Aorta (tissue), 5 donors: ENCODE measurements around the gene TMPRSS2. TPM values are rescaled to one million over a fixed set of nuclear protein-coding genes. Genes with fewer than 3 reads are reported as not detected.

Experiments used
- ATAC-seq: fragments of 200-7000 bp; cut with Tn5 transposase; one replicate; pipeline ENCODE4 v1.9.1; 2022; ENCODE audit warnings: moderate library complexity; ENCODE audit not compliant: low FRiP score
- DNase-seq, 2 donors: peaks; one replicate each; pipeline ENCODE4 v3.0.0-alpha.2; 2020
- H3K27ac ChIP-seq, 2 donors: one replicate each; pipeline ENCODE4 v1.5.1; 2013; ENCODE audit warnings: low read length in 2 of 2, mild to moderate bottlenecking in 2 of 2, moderate library complexity in 2 of 2, control low read depth in 1 of 2, inconsistent platforms in 1 of 2, low read depth in 1 of 2
- H3K27me3 ChIP-seq, 2 donors: one replicate each; pipeline ENCODE4 v1.6.1; 2013; ENCODE audit warnings: control low read depth in 1 of 2, low read length in 1 of 2, mild to moderate bottlenecking in 1 of 2, moderate library complexity in 1 of 2; ENCODE audit not compliant: insufficient read depth in 2 of 2, control insufficient read depth in 1 of 2
- H3K36me3 ChIP-seq, 2 donors: one replicate each; pipeline ENCODE4 v1.6.1; 2013; ENCODE audit warnings: control low read depth in 1 of 2, low read length in 1 of 2, mild to moderate bottlenecking in 1 of 2; ENCODE audit not compliant: insufficient read depth in 2 of 2, control insufficient read depth in 1 of 2
- H3K4me1 ChIP-seq, 2 donors: one replicate each; pipeline ENCODE4 v1.6.1; 2013; ENCODE audit warnings: low read length in 2 of 2, control low read depth in 1 of 2, mild to moderate bottlenecking in 1 of 2, moderate library complexity in 1 of 2; ENCODE audit not compliant: insufficient read depth in 2 of 2, control insufficient read depth in 1 of 2
- H3K4me3 ChIP-seq, 2 donors: one replicate each; pipeline ENCODE4 v1.5.1; 2013; ENCODE audit warnings: low read length in 2 of 2, control low read depth in 1 of 2, mild to moderate bottlenecking in 1 of 2
- H3K9me3 ChIP-seq: one replicate; pipeline ENCODE4 v1.6.1; 2013; ENCODE audit warnings: mild to moderate bottlenecking, low read length; ENCODE audit not compliant: control insufficient read depth
- WGBS, 2 donors: extraction: QIAGEN DNeasy Blood & Tissue Kit; methylation state at CpG; one replicate each; pipeline ENCODE4 v1.1.7; 2013; 5-methylcytosine and 5-hydroxymethylcytosine counted together
- intact Hi-C, 2 donors: fragments of 100-400 bp; cut with DNase I; formaldehyde crosslinking; loops; one replicate each; pipeline versions ENCODE4 v1.14.2 to v1.15.0; 2022
- polyA plus RNA-seq, 2 donors: library from polyadenylated mRNA; stranded (reverse); fragments of 200-250 nt; gene quantifications; one replicate each; pipeline ENCODE4 v1.2.3, GENCODE V29; 2013
- total RNA-seq, 2 donors: library from RNA; stranded (reverse); fragmentation: NEBNext Ultra II Directional; extraction: Animal tissue kit (Norgen Biotek cat#: 25700); gene quantifications; one replicate each; pipeline ENCODE4 v1.2.1, GENCODE V29; 2021
- donor health status: healthy with polysubstance abuse.
- donor health status: Bipolar disorder and iron deficiency.
- donor health status: DM: no; HTN: no; CAD: no.
- donor health status: DM: no; HTN: no; CAD: no.
- donor health status: DM: yes; HTN: yes; CAD: no.

TMPRSS2 gene
- total and polyA plus RNA-seq, 4 donors = 0.10 to 10.4 TPM; not detected in 2

DNA sequence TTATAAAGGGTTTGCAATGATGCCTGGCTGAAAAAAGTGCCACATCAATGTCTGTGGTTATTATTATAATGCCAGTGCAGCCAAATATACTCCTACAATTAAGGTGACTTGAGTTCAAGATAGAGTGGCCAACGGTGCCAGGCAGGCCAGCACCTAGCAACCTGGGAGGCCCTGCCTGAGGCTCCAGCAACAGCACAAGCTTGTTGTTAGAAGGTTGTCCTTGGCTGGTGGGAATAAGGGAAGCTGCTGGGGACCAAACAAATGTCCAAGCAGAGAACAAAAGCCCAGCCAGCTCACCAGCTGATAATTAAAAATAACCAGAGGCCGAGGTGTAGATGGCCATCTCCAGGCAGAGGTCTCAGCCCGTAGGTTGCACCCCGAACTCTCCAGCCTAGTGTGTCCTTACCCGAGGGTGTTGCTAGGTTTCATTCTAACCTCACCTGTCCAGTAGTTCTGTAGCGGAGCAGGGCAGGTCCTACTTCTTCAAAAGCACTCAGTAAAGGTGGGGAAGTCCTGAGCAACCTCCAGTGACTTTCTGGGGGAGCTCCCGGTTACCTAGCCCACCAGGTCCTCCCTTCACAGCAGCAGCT, 1.9 kb downstream of the TMPRSS2 start:
- Histone ChIP-seq H3K27ac (no peak overlapping the region), H3K4me3 (no peak overlapping the region), H3K9me3 (no peaks in the 10 kb centered on the region), H3K36me3 (no peaks in the 10 kb centered on the region), H3K4me1 (no peaks in the 10 kb centered on the region), H3K27me3 (no peaks in the 10 kb centered on the region)
- intact Hi-C loops = no loop called here
- WGBS, 2 donors = 79 to 83% methylated on average over 7 of the region's 7 CpGs
- ATAC-seq (no peak), DNase-seq (no peak)

- ATAC-seq = no peak
- no peak for DNase-seq
- Histone ChIP-seq H3K4me1 (no peaks in the 10 kb centered on the region), H3K4me3 (no peak overlapping the region), H3K27me3 (no peaks in the 10 kb centered on the region), H3K9me3 (no peaks in the 10 kb centered on the region), H3K36me3 (no peaks in the 10 kb centered on the region), H3K27ac (no peak overlapping the region)
- WGBS, 2 donors = 69 to 73% methylated on average over 5 of the region's 5 CpGs
- intact Hi-C loops = no loop called here
Observed at GRCh38 chr21:41504030-41504429, 3.9 kb downstream of the TMPRSS2 start.

DNA sequence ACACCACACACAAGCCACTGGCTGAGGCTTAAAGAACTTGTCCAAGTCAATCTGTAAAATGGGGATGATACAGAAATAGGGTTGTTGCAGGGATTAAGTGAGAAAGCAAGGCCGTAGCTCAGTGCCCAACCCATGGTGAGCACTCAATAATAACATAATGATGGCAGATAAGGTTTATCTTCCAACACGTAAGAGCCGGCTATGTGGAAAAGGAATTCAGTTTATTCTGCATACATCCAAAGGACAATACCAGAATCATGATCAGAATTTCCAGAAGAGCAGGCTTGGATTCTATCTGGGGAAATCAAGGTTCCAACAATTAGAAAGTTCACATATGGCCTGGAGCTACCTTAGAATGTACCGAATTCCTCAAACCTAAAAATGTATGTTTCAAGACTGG, 4.6 kb downstream of the TMPRSS2 start:
- intact Hi-C loops = no loop called here
- no peaks in the 10 kb centered on the region for H3K4me1 ChIP-seq
- no peak for ATAC-seq
- H3K27ac ChIP-seq = no peak overlapping the region
- no peak overlapping the region for H3K4me3 ChIP-seq
- no peaks in the 10 kb centered on the region for H3K27me3 ChIP-seq
- 82 to 85% methylated on average over 4 of the region's 4 CpGs for WGBS, 2 donors
- no peak for DNase-seq
- H3K36me3 ChIP-seq = no peaks in the 10 kb centered on the region
- H3K9me3 ChIP-seq = no peaks in the 10 kb centered on the region

DNA sequence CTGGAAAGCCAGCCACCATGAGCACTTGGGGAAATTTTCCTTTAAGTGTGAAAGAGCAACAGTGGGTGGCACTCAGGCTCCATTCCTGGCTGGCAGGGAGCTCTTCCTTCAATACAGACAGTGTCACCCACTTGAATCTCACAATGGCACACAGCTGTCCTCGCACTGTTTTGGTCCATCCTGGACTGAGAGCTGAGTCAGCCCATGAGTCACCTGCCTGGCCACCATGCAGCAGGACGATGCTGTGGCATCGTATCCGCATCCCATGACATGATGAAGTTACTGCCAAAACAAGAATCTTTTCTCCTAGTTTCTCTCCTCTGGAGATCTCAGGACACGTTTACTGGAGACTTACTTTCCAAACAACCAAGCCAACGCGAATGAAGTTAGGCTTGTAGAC, 6.0 kb downstream of the TMPRSS2 start:
- no peaks in the 10 kb centered on the region for H3K27me3 ChIP-seq
- no peaks in the 10 kb centered on the region for H3K4me1 ChIP-seq
- peaks cover 2% of the 10 kb centered on the region for H3K9me3 ChIP-seq
- no peaks in the 10 kb centered on the region for H3K36me3 ChIP-seq
- WGBS, 2 donors = 77 to 79% methylated on average over 7 of the region's 7 CpGs
- DNase-seq (no peak), ATAC-seq (no peak)
- H3K27ac ChIP-seq = no peak overlapping the region
- H3K4me3 ChIP-seq = no peak overlapping the region
- intact Hi-C loops = no loop called here

- WGBS, 2 donors = 63 to 66% methylated on average over 9 of the region's 9 CpGs
Observed at GRCh38 chr21:41500931-41501381, 7.0 kb downstream of the TMPRSS2 start.

DNA sequence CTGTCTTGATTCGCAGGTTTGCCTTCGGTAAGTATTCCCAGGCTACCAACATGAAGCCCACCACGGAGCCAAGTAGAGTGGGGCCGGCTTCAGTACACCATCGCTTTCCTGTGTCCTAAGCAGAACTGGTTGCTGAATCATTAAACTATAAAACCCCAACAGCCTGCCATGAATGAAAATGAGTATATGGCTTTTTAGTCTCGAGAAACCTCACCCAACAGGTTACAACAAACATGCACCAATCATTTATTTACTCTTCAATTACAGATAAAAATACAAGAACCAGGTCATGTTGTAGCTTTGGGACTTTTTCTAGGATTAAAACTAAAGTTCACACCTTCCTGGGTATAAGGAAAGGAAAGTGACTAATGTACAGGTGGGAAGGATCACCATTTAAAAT, 7.6 kb downstream of the TMPRSS2 start:
- H3K4me1 ChIP-seq = no peaks in the 10 kb centered on the region
- peaks cover 2% of the 10 kb centered on the region for H3K9me3 ChIP-seq
- intact Hi-C loops = no loop called here
- H3K27ac ChIP-seq = no peak overlapping the region
- ATAC-seq (no peak), DNase-seq (no peak)
- H3K4me3 ChIP-seq = no peak overlapping the region
- no peaks in the 10 kb centered on the region for H3K36me3 ChIP-seq
- no peaks in the 10 kb centered on the region for H3K27me3 ChIP-seq
- WGBS, 2 donors = 86 to 88% methylated on average over 6 of the region's 6 CpGs

More at GRCh38 chr21:41500931-41501381, 7.0 kb downstream of the TMPRSS2 start:
- DNase-seq (no peak), ATAC-seq (no peak)
- Histone ChIP-seq H3K9me3 (peaks cover 2% of the 10 kb centered on the region), H3K4me1 (no peaks in the 10 kb centered on the region), H3K4me3 (no peak overlapping the region), H3K36me3 (no peaks in the 10 kb centered on the region), H3K27ac (no peak overlapping the region), H3K27me3 (no peaks in the 10 kb centered on the region)
- intact Hi-C loops = no loop called here

GRCh38 chr21:41499920-41500319, 8.0 kb downstream of the TMPRSS2 start:
- 88% methylated on average over 2 of the region's 2 CpGs for WGBS, 2 donors
- no peaks in the 10 kb centered on the region for H3K27me3 ChIP-seq
- no peaks in the 10 kb centered on the region for H3K4me1 ChIP-seq
- intact Hi-C loops = no loop called here
- H3K9me3 ChIP-seq = peaks cover 2% of the 10 kb centered on the region
- H3K27ac ChIP-seq = no peak overlapping the region
- no peaks in the 10 kb centered on the region for H3K36me3 ChIP-seq
- no peak for ATAC-seq
- no peak overlapping the region for H3K4me3 ChIP-seq
- DNase-seq = no peak

DNA sequence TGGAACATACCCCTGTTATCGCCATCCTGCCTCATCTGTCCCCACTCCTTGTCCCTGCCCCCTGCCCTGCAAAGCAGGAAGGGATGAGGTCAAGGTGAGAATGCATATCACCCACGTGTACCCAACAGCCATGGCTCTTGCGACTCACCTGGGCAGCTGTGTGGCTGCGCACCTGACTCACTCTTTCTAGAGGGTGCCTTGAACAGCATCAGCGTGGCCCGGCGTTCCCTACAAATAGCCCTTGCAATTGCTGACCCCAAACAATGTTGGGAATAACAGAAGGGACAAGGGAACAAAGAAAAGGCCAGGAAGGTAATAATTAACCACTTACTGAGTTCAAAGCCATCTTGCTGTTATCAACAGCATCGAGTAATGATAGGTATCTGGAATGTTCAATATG, 10.2 kb downstream of the TMPRSS2 start:
- Histone ChIP-seq H3K4me3 (no peak overlapping the region), H3K4me1 (no peaks in the 10 kb centered on the region), H3K36me3 (no peaks in the 10 kb centered on the region), H3K9me3 (peaks cover 2% of the 10 kb centered on the region), H3K27ac (no peak overlapping the region), H3K27me3 (no peaks in the 10 kb centered on the region)
- WGBS, 2 donors = 86 to 87% methylated on average over 8 of the region's 8 CpGs
- no peak for DNase-seq
- intact Hi-C loops = no loop called here
- ATAC-seq = no peak

- 89 to 94% methylated on average over 6 of the region's 6 CpGs for WGBS, 2 donors
- peaks cover 2% of the 10 kb centered on the region for H3K9me3 ChIP-seq
- no peaks in the 10 kb centered on the region for H3K36me3 ChIP-seq
- H3K4me1 ChIP-seq = no peaks in the 10 kb centered on the region
- no peak overlapping the region for H3K27ac ChIP-seq
- intact Hi-C loops = no loop called here
- DNase-seq = no peak
- no peaks in the 10 kb centered on the region for H3K27me3 ChIP-seq
- ATAC-seq = no peak
- H3K4me3 ChIP-seq = no peak overlapping the region
Observed at GRCh38 chr21:41497008-41497407, 10.9 kb downstream of the TMPRSS2 start.
